NCI-H345 treated with DMSO at 0.1 percent for 48 hours (cell line): Measurements from ENCODE around the gene WDR7.
"Not testable (repeated sequence)": the region's sequence is repeated elsewhere in the genome, so short reads cannot be mapped to it uniquely, and the experiment has no call there.

Experiments
- DNase-seq: peaks from one replicate; lab custom pipeline; 2025; ENCODE audit not compliant: unreplicated experiment; lab: John Stamatoyannopoulos, UW

Gene WDR7

DNA sequence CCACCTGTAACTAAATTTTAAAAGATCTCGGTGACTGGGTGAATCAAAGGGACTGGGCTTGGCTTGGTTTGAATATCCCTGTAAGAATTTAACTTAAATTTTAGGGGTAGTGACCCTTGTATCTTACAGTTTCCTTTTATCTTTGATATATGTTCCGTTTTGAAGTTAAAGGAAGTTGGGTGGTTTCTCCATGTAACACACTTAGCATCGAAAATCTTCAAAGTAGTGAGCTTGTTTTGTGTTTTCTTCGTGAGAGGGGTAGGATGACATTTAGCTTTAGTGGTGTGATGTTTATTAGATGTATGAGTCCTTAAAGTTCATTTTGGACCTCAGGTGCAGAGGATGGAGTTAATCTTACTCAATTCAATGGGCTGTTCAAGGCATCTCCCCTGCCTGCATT is 1.6 kb downstream of the WDR7 start:
- no peak for DNase-seq

DNA sequence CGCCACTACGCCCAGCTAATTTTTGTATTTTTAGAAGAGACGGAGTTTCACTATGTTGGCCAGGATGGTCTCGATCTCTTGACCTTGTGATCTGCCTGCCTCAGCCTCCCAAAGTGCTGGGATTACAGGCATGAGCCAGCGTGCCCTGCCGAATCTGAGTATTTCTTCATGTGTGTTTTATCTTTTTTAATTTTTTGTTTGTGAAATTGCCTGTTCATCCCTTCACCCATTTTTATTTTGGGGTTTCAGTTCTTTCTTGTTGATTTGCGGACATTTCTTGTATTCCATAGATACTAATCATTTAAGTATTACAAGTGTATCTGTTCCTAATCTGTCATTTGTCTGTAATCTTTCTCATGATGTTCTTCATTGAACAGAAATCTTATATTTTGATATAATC is 3.1 kb downstream of the WDR7 start:
- DNase-seq = not testable (repeated sequence)

DNA sequence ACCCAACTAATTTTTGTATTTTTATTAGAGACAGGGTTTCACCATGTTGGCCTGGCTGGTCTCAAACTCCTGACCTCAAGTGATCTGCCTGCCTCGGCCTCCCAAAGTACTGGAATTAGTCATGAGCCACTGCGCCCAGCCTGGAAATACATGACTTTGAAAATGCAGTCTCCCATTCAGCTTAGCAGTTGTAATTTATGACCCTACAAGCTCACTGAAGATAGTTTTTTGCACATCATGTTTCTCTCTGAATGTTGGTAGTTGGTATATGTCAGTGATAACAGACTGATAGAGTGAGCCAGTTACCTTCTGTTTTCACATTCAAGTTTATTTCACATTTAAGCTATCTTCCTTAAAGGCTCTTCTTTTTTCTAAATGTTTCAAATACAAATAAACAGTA is 7.1 kb downstream of the WDR7 start:
- no peak for DNase-seq

DNA sequence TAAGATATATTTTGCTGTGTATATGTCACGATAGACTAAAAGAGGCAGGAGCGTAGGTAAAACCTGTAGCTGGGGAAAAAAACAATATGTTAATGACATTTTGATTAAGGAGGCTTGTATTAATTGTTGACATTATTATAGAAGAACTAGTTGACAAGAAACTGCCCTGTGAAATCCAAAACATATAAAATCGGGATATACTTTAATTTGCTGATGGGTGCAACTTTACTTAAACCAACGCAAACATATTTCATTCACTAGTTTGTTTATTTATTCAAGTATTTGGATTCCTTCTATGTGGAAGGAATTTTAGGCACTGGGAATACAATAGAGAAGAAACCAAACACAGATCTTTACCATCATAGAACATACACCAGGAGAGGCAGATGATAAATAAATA is 8.0 kb downstream of the WDR7 start:
- no peak for DNase-seq

DNA sequence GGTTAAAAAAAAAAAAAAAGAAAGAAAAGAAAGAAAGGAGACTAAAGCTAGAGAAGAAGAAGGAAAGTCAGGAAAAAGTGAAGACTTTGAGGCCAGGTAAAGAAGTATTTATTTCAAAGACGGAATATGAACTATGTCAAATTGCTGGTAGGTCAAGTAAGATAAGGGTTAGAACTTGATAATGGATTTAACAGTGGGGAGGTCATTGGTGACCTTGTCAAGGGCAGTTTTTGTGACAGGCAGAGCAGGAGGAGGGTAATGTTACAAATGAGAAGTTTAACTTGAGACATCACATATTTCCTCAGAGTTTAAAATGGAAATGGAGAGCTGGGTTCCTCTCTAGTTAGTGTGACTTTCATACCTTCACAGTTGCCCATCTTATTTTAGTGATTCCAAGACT is 9.5 kb downstream of the WDR7 start:
- no peak for DNase-seq

DNA sequence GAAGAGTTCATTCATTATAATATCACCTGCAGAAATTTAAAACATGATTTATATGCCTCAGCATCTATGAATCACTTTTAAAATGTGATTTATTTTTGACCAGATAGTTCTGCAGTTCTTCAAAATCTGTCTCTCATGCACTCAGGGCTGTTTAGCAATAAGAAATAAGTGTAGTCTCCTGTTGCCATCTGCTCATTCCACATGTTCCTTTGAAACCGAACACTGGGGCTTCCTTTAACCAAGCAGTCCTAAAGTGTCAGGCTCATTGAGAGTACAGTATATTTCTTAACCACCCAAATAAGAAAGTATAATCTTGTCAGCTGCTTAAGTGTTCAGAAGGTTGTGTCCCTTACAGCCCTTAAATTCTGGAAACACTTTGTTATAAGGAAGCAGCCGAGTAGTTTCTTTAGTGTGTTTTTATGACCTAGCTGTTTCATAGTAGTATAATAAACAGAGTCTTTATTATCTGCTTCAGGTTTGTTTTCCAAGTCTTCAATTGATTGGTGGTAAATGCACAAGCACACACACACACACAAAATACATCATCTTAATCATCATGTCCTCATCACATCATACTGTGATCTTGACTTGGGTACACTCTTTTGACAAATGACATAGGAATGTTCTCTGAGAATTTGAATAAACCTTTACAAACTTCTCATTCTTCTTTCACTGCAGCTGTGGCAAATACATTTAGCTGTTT is 10.4 kb downstream of the WDR7 start:
- no peak for DNase-seq

DNA sequence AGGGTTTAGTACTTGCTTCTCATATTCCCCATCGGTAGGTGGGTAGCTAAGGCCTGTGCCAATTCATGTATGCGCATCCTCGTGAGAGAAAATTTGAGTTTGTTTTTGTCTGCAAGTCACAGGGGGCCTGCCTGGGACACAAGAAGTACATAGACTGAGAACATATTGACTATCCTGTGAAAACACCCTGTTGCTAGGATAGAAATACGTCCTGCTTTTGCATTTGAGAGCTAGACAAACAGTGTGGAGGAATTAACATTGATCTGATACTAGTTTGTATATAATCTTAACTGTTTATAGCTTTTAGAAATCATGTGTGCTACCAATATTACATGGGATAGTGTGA is 10.9 kb downstream of the WDR7 start:
- no peak for DNase-seq

DNA sequence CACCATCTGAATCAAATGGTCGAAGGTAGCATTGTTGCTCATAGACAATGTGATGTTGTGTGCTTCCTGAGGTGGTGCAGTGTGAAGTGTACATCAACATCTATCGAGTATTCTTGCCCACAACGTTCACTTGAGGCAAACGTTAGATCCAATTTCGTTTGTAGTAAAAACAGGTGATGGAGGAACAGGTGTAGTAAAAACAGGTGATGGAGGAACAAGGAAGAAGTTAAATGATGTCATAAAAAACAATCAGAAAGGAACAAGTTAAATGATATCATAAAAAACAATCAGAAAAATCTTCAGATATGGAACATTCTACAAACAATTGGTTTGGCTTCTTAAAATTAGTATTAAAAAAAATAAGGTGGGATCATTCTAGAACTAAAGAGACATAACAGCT is 11.3 kb downstream of the WDR7 start:
- DNase-seq = no peak

DNA sequence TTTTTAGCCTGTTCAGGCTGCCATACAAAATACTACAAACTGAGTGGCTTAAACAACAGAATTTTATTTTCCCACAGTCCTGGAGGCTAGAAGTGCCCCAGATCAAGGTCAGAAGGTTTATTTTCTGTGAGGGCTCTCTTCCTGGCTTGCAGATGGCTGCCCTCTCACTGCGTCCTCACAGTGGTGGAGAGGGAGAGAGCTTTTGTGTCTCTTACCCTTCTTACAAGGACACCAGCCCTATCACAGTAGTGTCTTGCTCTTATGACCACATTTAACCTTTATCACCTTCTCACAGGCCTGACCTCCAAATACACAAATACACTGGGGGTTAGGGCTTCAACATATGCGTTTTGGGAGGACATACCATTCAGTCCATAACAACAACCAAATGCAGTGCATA is 11.7 kb downstream of the WDR7 start:
- DNase-seq = no peak

DNA sequence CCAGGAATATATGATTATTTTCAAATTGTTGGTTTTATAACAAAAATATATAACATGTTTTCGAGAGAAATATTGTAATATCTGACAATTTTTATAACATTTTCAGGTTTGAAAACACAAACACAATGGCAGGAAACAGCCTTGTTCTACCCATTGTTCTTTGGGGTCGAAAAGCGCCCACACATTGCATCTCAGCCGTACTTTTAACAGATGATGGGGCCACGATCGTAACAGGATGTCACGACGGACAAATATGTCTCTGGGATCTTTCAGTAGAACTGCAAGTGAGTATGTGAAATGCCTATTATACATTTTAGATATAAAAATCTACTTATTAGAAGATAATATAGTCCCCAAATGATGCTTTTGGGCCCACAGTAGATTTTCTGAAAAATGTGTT is 21.2 kb downstream of the WDR7 start:
- no peak for DNase-seq

DNA sequence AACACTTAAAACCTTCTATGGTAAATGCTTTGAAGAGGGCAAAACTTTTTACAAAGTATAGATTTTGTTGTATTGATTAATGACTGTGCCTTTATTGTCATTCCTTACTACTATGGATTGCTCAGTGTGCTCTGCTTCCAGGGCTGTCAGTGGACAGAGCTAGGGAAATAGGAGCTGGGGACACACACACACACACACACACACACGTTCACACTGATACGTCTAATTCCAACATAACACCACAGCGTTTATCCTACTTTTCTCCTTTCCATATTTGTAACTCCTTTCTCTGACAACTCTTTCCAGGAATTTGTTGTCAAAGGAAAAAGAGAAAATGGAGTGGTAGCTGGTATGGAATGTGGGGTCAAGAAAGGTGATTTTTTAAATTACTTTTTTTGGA is 21.8 kb downstream of the WDR7 start:
- DNase-seq = no peak

DNA sequence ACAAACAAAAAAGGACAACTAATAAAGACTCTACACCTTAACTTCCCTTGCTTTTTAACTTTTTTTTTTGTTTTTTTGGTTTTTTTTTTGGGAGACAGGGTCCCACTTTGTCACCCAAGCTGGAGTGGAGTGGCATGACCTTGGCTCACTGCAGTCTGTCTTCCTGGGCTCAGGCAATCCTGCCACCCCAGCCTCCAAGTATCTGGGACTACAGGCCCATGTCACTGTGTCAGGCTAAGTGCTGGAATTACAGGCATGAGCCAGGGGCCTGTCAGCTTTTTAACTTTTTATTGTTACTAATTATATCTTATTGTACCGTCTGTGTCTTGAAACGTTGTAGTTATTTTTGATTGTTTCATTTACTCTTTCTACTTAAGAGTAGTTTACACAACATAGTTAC is 25.5 kb downstream of the WDR7 start:
- no peak for DNase-seq

DNA sequence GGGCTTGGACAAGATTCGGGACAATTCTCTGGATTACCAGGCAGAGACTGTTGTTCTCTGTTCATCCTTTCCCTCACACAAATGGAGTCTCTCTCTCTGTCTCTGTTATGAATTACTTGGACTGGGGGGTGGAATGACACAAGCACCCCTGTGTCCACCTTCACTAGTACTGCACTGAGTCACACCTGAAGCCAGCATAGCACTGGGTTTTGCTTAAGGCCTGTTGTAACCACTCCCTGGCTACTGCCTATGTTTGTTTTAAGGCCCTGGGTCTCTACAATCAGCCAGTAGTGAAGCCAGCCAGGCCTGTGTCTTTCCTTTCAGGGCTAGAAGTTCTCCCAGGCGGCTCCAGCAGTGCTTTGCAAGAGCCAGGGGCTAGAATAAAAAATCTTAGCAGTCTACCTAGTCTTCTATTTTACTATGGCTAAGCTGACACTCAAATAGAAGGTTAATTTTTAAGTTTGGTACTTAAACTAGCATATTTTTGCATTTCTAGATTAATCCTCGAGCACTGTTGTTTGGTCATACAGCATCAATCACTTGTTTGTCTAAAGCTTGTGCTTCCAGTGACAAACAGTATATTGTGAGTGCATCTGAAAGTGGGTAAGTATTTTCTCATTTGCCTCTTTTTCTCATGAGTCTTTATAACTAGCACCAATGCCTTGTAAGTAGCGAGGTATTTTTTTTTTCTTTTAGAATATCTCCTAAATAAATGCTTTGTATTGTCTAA is 27.8 kb downstream of the WDR7 start:
- no peak for DNase-seq

DNA sequence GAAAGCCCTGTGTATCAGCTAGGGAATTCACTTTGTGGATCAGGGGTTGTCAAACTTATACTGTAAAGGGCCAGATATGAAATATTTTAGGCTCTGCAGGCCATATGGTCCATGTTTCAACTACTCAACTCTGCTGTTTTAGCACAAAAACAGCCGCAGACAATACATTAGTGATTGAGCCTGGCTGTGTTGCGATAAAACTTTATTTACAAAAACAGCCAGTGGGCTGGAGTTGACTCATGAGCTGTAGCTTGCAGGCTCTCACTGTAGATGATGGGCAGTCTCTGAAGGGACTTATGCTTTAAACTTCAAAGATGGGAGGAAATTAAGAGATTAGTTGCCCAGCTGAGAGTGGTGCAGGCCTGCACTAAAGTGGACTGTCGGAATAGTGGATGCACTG is 33.1 kb downstream of the WDR7 start:
- DNase-seq = no peak

DNA sequence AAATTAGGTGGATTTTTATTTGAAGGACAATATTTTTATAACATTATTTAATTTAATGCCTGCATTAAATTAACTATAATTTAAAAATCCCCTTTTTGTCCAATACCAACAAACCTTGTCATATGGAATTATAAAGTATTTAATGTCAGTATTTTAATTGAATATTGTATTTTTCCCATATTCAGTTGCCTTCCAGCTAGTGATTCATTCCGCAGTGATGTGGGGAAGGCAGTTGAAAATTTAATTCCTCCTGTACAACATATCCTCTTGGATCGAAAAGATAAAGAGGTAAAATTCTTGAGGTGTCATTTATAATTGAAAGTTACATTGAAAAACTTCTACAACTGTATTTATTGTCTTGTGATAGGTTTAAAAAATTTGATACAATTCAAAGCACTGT is 40.4 kb downstream of the WDR7 start:
- DNase-seq = no peak

DNA sequence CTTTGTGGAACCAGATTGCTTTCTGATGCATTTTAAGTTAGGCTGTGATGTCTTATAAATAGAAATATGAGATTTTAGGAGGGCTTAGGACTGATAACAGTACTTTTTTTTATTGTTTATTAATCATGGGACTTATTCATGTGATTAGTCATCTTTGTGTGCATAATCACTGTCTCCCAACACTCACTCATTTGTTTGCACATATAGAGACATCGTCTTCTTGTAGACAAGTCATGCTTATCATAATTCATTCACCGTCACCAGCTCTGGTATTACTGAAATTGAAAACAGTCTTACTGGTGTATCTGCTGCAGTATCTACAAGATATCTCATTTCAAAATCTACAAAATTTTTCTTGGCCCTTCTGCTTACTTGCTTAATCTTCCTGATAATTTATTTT is 45.8 kb downstream of the WDR7 start:
- DNase-seq = no peak

DNA sequence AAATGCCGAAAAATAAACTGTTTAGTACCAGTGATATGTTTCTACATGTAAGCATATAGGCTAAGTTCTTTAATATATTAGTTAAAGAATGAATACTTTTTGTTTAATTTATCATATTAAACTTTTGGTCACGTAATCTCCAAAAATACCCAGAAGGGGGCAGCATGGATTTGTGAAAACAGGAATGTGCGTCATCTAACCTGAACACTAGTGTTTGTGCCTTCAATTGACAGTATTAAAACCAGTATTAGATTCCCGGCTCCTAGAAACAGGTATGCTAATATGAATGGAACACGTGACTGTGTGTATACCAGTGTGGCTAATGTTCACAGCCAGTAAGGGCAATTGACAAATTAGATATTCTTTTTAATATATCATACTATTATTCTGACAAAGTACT is 51.8 kb downstream of the WDR7 start:
- DNase-seq = peak; percentile 23

DNA sequence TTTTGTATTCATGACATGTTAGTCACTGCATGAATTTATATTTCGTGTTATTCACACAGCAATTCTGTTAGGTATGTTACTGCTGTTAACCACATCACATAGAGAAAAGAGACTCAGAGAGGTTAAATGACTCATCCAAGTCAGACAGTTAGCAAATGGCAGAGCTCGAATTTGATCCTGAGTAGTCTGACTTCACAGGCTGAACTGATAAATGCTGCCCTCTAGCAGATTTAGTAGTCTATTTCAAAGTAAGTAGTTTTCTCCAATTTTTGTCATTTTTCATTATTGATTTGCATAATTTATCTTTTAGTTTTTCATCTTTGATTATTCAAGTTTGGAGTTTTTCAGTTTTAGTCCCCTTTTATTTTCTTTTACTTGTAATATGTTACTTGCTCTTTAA is 58.3 kb downstream of the WDR7 start:
- no peak for DNase-seq

DNA sequence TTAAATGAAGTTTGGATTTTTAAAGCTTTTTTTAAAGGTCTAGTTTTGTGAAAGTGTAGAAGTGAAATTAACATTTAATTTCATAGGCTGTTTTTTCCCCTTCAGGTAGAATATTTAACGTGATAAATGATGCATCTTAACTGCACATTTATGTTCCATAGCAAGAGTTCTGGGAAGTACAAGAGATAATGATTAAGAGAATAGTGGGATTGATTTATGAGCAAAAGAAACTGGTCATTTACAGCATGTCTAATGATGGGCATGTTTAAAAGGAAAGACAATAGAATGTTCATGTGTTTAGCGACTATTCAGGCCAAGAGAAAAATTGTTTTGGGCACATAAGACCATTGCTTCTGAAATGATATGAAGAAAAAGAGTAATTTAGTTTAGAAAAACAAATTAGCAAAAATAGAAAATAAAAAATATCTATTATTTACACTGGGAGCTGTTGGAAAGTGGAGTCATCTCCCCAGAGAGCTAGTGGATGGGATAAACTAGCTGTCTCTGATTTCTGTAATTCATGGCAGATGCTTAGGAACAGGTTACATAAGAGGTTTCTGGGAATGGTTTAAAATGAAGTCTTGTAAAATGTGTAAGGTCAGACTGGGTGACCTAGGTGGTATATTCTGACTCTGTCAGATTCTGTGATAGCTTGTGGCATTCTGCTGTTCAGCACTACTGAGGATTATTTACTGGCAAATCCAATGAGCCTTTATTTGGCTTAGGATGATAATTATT is 60.7 kb downstream of the WDR7 start:
- no peak for DNase-seq

DNA sequence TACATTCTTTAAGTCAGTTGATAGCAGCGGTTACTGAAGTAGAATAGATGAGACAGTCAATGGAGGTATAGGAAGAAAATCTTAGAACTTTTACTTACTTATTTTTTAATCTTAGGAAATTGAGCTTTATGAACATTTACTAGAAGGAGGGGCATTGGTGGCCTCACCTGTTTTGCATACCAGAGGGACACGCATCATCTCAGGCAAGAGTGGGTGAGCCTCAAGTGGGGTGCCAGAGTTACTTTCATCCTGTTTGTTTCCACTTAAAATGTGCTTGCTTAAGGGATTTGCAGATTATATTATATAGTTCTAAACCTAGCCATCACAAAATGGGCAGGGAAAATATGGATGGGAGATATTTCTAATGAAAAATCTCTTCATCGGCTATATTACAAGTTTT is 61.6 kb downstream of the WDR7 start:
- DNase-seq = no peak

DNA sequence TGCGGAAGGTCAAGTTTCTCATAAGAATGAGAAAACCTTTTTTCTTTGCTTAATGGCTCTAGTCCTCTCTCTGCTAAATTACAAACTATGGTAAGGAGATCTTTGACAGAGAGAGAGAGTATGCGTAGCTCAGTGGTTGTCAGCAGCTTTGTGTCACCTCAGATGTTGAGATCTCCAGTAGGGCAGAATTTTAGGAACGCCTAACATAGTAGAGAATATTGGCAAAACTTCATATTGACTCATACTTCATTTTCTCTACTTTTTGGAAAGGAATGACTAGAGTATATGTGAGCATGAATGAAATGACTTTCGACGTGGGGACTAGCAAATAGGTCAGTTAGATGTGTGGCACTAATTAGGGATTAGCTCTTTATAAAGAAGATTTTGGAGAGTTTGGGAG is 64.0 kb downstream of the WDR7 start:
- no peak for DNase-seq

DNA sequence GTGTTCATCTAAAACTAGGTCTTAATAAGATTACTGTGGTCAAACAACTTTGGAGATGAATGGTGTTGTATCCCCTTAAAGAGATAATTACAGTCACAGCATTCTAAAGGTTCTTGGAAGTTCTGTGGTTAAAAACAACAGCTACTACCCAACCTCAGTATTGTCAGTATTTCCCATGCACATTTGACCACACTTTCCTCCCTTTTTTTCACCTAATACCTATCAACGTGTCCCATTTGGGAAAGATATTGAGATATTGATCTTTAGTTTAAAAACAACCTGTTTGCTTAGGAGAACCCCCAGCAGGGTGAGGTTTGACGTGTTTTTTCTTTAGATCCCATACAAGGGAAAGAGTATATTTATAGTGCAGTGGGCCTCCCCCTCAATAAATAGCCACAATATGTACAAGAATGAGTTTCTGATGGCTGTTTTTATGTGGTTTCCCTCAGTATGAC is 65.6 kb downstream of the WDR7 start:
- no peak for DNase-seq
